ENCODE measurements around the gene SPTBN1. TPM values are rescaled to one million over a fixed set of nuclear protein-coding genes. Genes with fewer than 3 reads are reported as not detected.

SPTBN1 gene
- total and polyA plus RNA-seq, 2 of the 13 experiments (the other 11 are each of a cell fraction or from before 2014, with no cell fraction given): 123 to 299 TPM

GRCh38 chr2:54492335-54492734 is 36.2 kb downstream of the SPTBN1 start (continued):
- peak; percentile 41; the same call in 1 of the 2 replicates for TF ChIP-seq HOMEZ (CRISPR knock-in tag; IDR thresholded peaks at IDR 0.05; ENCODE audit: low read depth)
- no peak for TF ChIP-seq ZNF660 (CRISPR knock-in tag; IDR thresholded peaks at IDR 0.05; ENCODE audit: borderline replicate concordance, low read depth)
- TF ChIP-seq ZNF253 (CRISPR knock-in tag; IDR thresholded peaks at IDR 0.05; ENCODE audit: borderline replicate concordance): no peak
- TF ChIP-seq ZFX (CRISPR knock-in tag; IDR thresholded peaks at IDR 0.05; ENCODE audit: low read depth): no peak
- peak; percentile 41; the same call in 1 of the 2 replicates for TF ChIP-seq HNF4G (IDR thresholded peaks at IDR 0.05; ENCODE audit: borderline replicate concordance, low read depth, low read length)
- TF ChIP-seq HNF4G (CRISPR knock-in tag; IDR thresholded peaks at IDR 0.05; ENCODE audit: borderline replicate concordance, low read depth): no peak
- TF ChIP-seq RARA (CRISPR knock-in tag; IDR thresholded peaks at IDR 0.05): peak; percentile 57
- no peak for TF ChIP-seq HDAC1 (CRISPR knock-in tag; IDR thresholded peaks at IDR 0.05)

GRCh38 chr2:54494087-54494486 is 38.0 kb downstream of the SPTBN1 start:
- Histone ChIP-seq H3K27me3 (ENCODE audit: control insufficient read depth in 1 of 2, insufficient read depth in 2 of 2, low read length in 2 of 2) (no peaks in the 10 kb centered on the region), H3K36me3 (replicated peaks in 1 of 2; ENCODE audit: control insufficient read depth in 1 of 2, insufficient read depth in 2 of 2, low read length in 2 of 2) (peaks cover 2 to 4% of the 10 kb centered on the region in 2 experiments; a peak in 2 of 5 replicates), H2AFZ (ENCODE audit: low read length) (no peak overlapping the region), H3K27ac (ENCODE audit: extremely low read length, insufficient read depth, low read length) (no peak overlapping the region), H3K4me2 (ENCODE audit: low read depth, low read length) (no peak overlapping the region), H3K4me3 (replicated peaks in 1 of 3; ENCODE audit: insufficient read depth in 1 of 3, low read depth in 2 of 3, low read length in 3 of 3) (no peak overlapping the region), H3K9ac (ENCODE audit: insufficient read depth, low read depth, low read length) (no peak overlapping the region), H4K20me1 (ENCODE audit: insufficient read depth, low read length) (peaks cover 11% of the 10 kb centered on the region), H3K79me2 (ENCODE audit: insufficient read depth, low read length) (peaks cover 70% of the 10 kb centered on the region), H3K4me1 (ENCODE audit: insufficient read depth, low read length) (peaks cover 66% of the 10 kb centered on the region), H3K9me3 (ENCODE audit: low read length) (no peaks in the 10 kb centered on the region)
- 95% methylated on average over 3 of the region's 3 CpGs for WGBS (ENCODE audit: low lambda C conversion rate)
- intact Hi-C loops (cut with micrococcal nuclease; ENCODE audit: unreplicated experiment) (loop anchor here (10.0 kb wide), 1 partner anchor 159 kb away; a partner anchor contains a TSS), in situ Hi-C loops (cut with HindIII; ENCODE audit: extremely low pct_ligation_motif_present, low pct_unique_long_range_greater_than_20kb) (no loop called here)
- no TSS peak for BruUV-seq (replicated peaks)
- ATAC-seq: no peak
- ChIA-PET POLR2A (no interaction called here), CTCF (ENCODE audit: low intra/inter-chr PET ratio, low total read pairs) (no interaction called here)
- DNase-seq (ENCODE audit: low spot score): no peak
- FAIRE-seq: no peak
- no peak for TF ChIP-seq SOX6 (IDR thresholded peaks at IDR 0.05)
- TF ChIP-seq SOX6 (CRISPR knock-in tag; IDR thresholded peaks at IDR 0.05): no peak
- no peak for TF ChIP-seq ZNF740 (CRISPR knock-in tag; IDR thresholded peaks at IDR 0.05)
- TF ChIP-seq MATR3 (CRISPR knock-in tag; IDR thresholded peaks at IDR 0.05): no peak
- TF ChIP-seq SMAD3 (CRISPR knock-in tag; IDR thresholded peaks at IDR 0.05): no peak
- TF ChIP-seq ZMAT3 (CRISPR knock-in tag; conservative IDR thresholded peaks at IDR 0.05): no peak
- no peak for TF ChIP-seq IRF9 (CRISPR knock-in tag; IDR thresholded peaks at IDR 0.05; ENCODE audit: borderline replicate concordance)
- no peak for TF ChIP-seq ZNF33B (CRISPR knock-in tag; IDR thresholded peaks at IDR 0.05)
- TF ChIP-seq ZBTB7A (CRISPR knock-in tag; IDR thresholded peaks at IDR 0.05): no peak
- TF ChIP-seq ARID4A (CRISPR knock-in tag; IDR thresholded peaks at IDR 0.05; ENCODE audit: borderline replicate concordance): no peak
- TF ChIP-seq ZNF282 (IDR thresholded peaks at IDR 0.05; ENCODE audit: partially characterized antibody): no peak
